SK-N-SH (cell line): ENCODE results near the gene MCF2L.

ENCODE experiments used
- FOXM1 ChIP-seq: IDR thresholded peaks from 2 replicates; pipeline ENCODE4 v1.4.0; 2012; ENCODE audit warnings: low read depth, mild to moderate bottlenecking
- GABPA ChIP-seq: IDR thresholded peaks from 2 replicates; pipeline ENCODE4 v1.4.0; 2012; ENCODE audit warnings: low read depth, mild to moderate bottlenecking
- IRF3 ChIP-seq: fragments of 150-350 bp; IDR thresholded peaks from 2 replicates; pipeline ENCODE4 v1.6.1; 2016; ENCODE audit warnings: mild to moderate bottlenecking, low read depth, low read length
- POLR2AphosphoS5 ChIP-seq: IDR thresholded peaks from 2 replicates; pipeline ENCODE4 v1.6.1; 2012; ENCODE audit warnings: low read depth, low read length
- RAD21 ChIP-seq: IDR thresholded peaks from 2 replicates; pipeline ENCODE4 v1.6.1; 2012; ENCODE audit warnings: mild to moderate bottlenecking, low read length
- SMC3 ChIP-seq: IDR thresholded peaks from 2 replicates; pipeline ENCODE4 v1.6.1; 2012; ENCODE audit warnings: low read depth, low read length, improper control_type of control experiment
- USF2 ChIP-seq: fragments of 150-350 bp; IDR thresholded peaks from 2 replicates; pipeline ENCODE4 v1.6.1; 2017; ENCODE audit warnings: antibody characterized with exemption, low read length, low read depth, borderline replicate concordance
- YY1 ChIP-seq: IDR thresholded peaks from 2 replicates; pipeline ENCODE4 v1.4.0; 2012; ENCODE audit warnings: low read depth, mild to moderate bottlenecking
- TF ChIP-seq, protein P1 (sequence below): fragments of 200-600 bp; sonication (generic); IDR thresholded peaks from 2 replicates; pipeline ENCODE4 v1.6.1; 2017; ENCODE audit warnings: antibody characterized with exemption, mild to moderate bottlenecking, moderate library complexity
- TF ChIP-seq, protein P2 (sequence below): IDR thresholded peaks from 2 replicates; pipeline ENCODE4; 2012
- TF ChIP-seq, protein P3 (sequence below): IDR thresholded peaks from 2 replicates; pipeline ENCODE4 v1.4.0; 2012; ENCODE audit warnings: low read depth

- TF ChIP-seq, protein P1, sequence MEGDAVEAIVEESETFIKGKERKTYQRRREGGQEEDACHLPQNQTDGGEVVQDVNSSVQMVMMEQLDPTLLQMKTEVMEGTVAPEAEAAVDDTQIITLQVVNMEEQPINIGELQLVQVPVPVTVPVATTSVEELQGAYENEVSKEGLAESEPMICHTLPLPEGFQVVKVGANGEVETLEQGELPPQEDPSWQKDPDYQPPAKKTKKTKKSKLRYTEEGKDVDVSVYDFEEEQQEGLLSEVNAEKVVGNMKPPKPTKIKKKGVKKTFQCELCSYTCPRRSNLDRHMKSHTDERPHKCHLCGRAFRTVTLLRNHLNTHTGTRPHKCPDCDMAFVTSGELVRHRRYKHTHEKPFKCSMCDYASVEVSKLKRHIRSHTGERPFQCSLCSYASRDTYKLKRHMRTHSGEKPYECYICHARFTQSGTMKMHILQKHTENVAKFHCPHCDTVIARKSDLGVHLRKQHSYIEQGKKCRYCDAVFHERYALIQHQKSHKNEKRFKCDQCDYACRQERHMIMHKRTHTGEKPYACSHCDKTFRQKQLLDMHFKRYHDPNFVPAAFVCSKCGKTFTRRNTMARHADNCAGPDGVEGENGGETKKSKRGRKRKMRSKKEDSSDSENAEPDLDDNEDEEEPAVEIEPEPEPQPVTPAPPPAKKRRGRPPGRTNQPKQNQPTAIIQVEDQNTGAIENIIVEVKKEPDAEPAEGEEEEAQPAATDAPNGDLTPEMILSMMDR: no peak
- TF ChIP-seq GABPA (no peak), IRF3 (no peak), FOXM1 (no peak), RAD21 (no peak), YY1 (no peak), POLR2AphosphoS5 (no peak), SMC3 (no peak), USF2 (no peak)
- TF ChIP-seq, protein P2, sequence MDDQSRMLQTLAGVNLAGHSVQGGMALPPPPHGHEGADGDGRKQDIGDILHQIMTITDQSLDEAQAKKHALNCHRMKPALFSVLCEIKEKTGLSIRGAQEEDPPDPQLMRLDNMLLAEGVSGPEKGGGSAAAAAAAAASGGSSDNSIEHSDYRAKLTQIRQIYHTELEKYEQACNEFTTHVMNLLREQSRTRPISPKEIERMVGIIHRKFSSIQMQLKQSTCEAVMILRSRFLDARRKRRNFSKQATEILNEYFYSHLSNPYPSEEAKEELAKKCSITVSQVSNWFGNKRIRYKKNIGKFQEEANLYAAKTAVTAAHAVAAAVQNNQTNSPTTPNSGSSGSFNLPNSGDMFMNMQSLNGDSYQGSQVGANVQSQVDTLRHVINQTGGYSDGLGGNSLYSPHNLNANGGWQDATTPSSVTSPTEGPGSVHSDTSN: no peak
- TF ChIP-seq, protein P3, sequence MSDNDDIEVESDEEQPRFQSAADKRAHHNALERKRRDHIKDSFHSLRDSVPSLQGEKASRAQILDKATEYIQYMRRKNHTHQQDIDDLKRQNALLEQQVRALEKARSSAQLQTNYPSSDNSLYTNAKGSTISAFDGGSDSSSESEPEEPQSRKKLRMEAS: no peak
Measured at GRCh38 chr13:112997188-112998130, 28.4 kb downstream of the MCF2L start.
